Retina (tissue), 1 donor: Measurements from ENCODE around the gene TEKT3.

ENCODE experiments used
- DNase-seq: peaks from one replicate; pipeline ENCODE4 v3.0.0-alpha.2; 2016

Gene TEKT3

DNA sequence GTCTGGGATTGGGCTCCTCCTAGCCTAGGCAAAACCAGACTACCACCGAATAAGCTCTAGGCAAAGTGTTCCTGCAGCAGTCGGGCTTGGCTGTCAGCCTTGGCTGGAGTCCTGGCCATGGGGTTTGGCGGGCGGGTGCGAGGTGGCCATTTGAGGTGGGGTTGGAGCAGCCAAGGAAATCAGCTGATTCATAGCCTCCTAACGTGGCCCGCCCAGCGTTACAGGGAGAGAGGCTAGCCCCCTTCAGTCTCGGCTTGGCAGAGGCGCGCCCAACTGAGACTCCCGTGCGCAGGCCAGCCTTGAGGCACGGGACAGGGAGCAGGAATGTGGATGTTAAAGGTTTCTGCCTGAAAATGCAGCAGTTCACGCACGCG, 78.2 kb downstream of the TEKT3 start:
- peak; percentile 71 for DNase-seq

DNA sequence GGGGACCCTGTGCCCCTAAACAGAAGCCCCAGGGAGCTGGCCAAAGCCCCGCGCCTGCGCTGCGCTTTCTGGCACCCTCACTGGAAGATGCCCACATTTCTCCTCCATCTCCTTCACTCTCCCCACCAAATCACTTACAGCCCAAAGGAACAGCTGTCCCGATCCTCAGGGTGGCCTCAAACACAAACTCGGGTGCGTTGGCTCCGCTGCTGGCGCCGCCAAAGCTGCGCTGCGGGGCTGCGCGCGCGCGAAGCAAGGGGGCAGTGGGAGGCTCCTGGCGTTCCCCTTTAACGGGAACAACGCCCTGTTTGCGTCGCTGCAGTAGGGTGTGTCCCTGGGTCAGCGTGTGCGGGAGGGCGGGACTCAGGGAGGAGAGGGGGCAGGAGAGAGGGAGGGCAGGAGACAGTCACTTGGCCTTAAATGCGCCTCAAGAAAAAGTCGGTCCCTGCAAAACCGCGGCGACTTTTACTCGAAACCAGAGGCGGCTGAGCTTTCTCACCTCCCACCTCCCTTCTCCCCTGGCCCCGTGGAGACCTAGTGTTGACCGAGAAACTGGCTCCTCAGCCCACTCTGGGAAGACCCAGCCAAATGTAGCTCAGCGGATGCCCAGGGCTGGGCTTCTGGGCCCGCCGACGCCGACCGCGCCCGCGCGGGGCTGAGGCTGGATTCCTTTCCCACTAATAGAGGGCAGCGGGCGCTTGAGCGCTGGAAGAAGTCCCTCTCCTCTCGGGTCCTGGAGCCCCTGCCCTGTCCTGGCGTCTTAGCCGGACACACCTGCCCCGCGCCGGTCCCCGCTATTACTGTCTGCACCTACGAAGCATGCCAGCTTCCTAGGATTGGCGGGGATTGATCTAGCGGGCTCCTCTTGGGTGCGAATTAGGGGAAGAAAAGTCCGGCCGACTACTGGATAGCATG, 78.8 kb downstream of the TEKT3 start:
- peak; percentile 81 for DNase-seq

DNA sequence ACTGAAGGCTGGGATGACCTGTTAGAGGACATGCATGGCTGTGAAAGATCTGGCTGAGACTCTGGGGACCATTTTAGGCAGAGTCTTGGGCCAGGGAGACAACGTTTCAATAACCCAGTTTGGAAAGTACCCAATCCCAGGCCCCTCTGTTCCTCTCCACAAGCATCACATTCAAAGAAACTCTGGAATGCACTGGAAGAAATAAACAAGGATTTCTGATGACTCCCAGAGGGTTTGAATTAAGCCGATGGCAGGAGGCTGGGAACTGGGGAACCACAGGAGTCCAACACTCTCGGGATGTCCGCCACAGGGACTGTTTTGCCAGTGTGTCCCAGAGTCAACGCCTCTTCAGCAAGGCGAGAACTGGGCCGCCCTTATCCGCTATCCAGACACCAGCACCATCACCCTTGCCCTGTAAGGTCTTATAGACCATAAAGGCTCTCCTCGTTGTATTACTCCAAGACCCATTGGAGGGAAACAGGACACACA, 79.6 kb downstream of the TEKT3 start:
- no peak for DNase-seq

DNA sequence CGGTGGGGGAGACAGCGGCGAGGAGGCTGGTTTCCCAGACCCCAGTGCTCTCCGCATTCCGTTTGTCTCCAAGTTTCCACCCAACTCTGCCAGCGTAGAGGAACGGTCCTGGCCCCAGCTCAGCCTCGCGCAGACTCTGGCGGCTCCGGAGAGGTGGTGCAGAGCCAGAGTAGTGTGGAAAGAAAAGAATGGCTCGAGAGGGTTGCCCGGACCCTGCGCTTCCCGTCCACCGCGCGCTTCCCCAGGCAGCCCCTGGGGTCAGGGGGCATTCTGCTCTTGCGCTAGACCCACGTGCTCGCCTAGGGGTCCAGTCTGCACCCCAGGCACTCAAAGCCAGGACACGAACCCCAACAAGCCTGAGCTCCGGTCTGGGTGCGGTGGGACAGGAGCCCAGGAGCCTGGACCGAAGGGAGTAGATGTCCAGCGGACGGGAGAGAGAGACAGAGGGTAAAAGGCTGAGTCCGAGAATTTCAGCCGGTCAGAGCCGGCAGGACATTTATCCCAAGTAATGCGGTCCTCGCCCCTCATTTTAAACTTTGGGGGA, 80.1 kb downstream of the TEKT3 start:
- DNase-seq: no peak

DNA sequence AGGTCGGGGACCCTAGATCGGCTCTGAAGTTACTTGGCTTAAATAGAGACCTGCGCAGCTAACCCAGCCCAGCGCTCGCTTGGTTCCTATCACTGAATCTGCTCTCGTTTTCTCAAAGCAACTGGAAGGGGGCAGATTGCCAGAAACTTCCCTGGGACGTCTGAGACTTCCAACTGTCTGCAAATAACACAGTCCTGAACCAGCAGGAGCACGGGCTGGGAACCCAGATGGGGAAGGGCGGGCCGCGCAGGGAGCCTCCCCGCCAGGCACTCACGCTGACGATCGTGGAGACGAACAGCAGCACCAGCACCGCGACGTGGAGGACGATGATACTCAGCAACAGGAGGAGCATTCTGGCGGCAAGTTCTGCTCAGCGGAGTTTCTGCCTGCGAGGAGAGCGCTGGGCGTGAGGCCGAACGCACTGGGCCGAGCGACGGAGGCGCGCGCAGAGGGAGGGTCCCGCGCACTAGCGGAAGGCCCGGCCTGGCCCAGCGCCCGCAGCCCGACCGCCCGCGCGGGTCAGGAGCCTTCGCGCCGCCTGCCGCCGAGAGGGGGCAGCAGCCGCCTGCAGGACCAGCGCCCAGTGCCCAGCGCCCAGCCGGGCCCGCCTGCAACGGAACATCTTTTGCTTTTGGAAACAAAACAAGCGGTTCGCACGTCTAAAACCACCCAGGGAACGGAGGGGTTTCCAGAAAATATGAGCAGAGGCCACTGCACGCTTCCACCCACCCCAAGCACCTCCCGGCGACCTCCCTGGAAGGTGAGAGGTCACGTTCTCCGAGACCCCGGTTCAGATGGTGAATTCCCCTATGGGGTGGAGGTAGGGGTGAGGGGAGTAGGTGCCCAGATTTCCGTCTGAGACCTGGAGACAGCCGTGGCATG, 80.8 kb downstream of the TEKT3 start:
- DNase-seq: peak; percentile 92

DNA sequence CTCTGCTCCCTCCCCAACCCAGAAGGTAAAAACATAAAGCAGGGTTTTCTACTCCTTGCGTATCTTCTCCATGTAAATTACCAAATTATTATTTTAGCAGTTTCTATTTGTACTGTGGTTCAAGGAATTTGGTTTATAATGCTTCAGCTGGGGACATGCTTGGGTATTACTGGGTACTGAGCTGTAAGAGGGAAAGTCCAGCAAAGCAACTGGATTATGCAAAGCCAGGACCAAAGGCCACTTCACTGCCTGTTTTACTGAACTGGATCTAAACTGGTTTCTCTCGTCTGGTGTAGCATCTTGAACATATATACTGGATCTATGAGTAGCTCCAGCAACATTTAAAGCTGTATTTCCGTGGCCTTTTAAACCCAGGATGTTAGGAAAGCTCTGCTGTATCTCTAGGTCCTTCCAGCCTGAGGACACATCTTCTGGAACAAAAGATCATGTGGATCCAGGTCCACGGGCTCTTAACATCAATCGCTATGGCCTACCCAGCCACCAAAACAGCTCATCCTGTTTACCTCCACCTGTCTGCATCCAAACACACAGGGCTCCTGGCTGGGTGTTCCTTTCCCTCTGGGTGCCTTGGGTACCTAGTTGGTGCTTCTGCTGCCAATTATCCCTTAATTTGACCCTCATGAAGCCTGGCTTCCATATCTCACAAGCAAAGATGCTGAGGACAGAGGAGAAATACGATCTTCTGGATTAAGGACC, 83.4 kb downstream of the TEKT3 start:
- DNase-seq: no peak

DNA sequence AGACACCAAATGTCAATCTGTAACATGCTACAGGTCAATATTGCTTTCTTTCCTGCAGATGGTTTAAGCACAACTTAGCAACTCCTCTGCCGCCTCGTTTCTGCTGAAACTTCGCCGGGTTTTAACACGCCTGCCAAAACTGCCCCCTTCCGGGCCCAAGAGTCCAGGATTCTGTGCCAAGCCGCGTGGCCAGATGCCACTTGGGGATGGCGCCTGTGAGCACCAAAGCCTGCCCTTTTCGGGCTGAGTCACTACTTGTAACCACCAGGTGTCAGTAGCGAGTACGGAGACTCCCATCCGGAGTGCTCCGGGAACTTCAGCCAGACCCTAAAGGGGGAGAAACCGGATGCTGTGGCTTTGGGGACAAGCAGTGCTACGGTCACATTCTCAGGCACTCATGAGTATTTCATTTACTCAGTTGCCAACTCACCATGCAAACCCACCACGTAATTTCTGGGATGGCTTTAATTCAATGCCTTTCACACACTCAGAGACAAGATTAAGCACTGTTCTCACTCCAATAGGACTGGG, 84.1 kb downstream of the TEKT3 start:
- DNase-seq: peak; percentile 76

DNA sequence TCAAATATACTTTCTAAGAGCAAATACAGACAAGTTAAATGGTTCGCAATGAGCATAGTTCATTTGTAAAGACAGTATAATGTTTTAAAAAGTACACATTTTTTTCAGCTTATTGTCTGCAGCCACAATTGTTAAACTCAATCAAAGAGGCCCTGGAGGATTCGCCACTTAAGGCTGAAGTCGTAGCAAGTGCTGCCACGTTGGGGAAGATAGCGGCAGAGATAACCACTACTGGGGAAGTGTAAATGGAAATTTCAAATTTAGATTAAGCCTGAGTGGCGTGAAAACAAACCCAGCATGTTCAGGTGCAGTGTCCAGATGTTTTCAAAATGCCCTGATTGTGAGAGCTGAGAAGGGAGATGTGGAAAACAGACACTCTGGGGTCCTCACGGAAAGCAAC, 84.7 kb downstream of the TEKT3 start:
- no peak for DNase-seq

DNA sequence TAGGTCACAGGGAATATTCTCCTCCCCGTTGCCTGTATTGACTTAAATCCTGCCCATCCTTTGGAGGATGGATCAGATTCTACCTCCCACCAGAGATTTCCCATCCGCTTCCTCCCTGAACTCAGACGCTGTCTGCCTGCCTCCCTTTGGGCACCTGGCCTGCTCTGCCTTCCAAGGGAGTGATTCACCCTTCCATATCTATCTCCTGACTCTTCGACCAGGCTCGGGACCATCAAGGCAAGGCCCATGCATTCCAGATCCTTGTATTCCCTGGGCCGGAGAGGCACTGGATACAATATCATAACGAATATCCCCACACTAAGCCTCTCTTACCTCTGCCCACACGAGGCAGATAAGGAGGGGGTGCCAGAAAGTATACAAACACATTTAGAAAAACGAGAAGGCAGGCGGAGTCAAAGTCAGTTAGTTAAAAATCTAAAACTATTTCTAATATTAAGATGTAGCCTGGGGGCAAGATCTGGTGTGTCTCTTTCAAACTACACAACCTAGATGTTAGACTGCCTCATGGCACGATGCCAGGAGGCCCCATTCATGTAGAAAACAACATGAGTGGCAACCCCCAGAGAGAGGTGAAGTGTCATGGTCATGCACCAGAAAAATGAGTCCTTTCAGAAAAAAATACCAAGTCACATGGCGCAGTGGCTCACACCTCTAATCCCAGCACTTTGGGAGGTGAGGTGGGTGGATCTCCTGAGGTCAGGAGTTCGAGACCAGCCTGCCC, 85.5 kb downstream of the TEKT3 start:
- DNase-seq: no peak
